Gastroesophageal sphincter (tissue), 4 donors: Measurements from ENCODE around the gene ZFHX3. TPM values are rescaled to one million over a fixed set of nuclear protein-coding genes. Genes with fewer than 3 reads are reported as not detected.
A peak's percentile ranks its signal among the peaks of the same experiment; 100 is the strongest.

Experiments used
- ATAC-seq: fragments of 150-250 bp; one replicate; pipeline ENCODE4 v1.9.1; 2016; ENCODE audit warnings: mild to moderate bottlenecking, moderate library complexity
- H3K27ac ChIP-seq, 4 donors: fragments of 200-600 bp; sonication (generic) in 3 of 4; 1 replicate in 3 of 4; 2 replicates in 1 of 4; pipeline ENCODE4 v1.5.1; 2016 to 2019
- H3K27me3 ChIP-seq: fragments of 200-600 bp; sonication (generic); one replicate; pipeline ENCODE4 v1.5.1; 2019
- H3K36me3 ChIP-seq, 2 donors: fragments of 200-600 bp; sonication (generic); one replicate each; pipeline ENCODE4 v1.5.1; 2019; ENCODE audit warnings: control low read depth in 1 of 2
- H3K4me1 ChIP-seq, 3 donors: fragments of 200-600 bp; sonication (generic); 1 replicate in 2 of 3; 2 replicates in 1 of 3; pipeline ENCODE4 v1.5.1; 2016 to 2019; ENCODE audit warnings: control low read depth in 2 of 3
- H3K4me3 ChIP-seq, 2 donors: fragments of 200-600 bp; sonication (generic); one replicate each; pipeline ENCODE4 v1.5.1; 2019; ENCODE audit warnings: mild to moderate bottlenecking in 1 of 2, moderate library complexity in 1 of 2
- H3K9me3 ChIP-seq, 3 donors: fragments of 200-600 bp; sonication (generic); one replicate each; pipeline ENCODE4 v1.5.1; 2017 to 2019; ENCODE audit warnings: control low read depth in 2 of 3
- CTCF ChIP-seq, 4 experiments: fragments of 200-600 bp in 2 of 4; fragments of 450-650 bp in 2 of 4; sonication (generic) in 1 of 4; IDR thresholded peaks; one replicate each; pipeline ENCODE4 v1.5.1; 2017 to 2019; ENCODE audit warnings: antibody characterized with exemption in 4 of 4, mild to moderate bottlenecking in 2 of 4, moderate library complexity in 2 of 4
- EP300 ChIP-seq: sonication (generic); formaldehyde crosslinking; IDR thresholded peaks from one replicate; pipeline ENCODE4 v1.6.1; 2017; ENCODE audit warnings: antibody characterized with exemption, mild to moderate bottlenecking
- POLR2A ChIP-seq, 2 donors: fragments of 450-650 bp; IDR thresholded peaks; one replicate each; pipeline ENCODE4 v1.6.1; 2017; ENCODE audit warnings: antibody characterized with exemption in 2 of 2, mild to moderate bottlenecking in 2 of 2, moderate library complexity in 1 of 2
- POLR2AphosphoS5 ChIP-seq: sonication (generic); formaldehyde crosslinking; IDR thresholded peaks from one replicate; pipeline ENCODE4 v1.6.1; 2017; ENCODE audit warnings: antibody characterized with exemption
- WGBS, 2 donors: methylation state at CpG; one replicate each; pipeline ENCODE4 v1.1.5; 2018; ENCODE audit warnings: low coverage in 1 of 2; 5-methylcytosine and 5-hydroxymethylcytosine counted together
- total RNA-seq, 4 donors: library from RNA; depleted of rRNA; stranded (reverse); fragments of >200 nt; gene quantifications; one replicate each; pipeline ENCODE4 v1.1.0, GENCODE V29; 2016

ZFHX3 gene
- total RNA-seq, 4 donors from 2014 or later: 24.0 to 47.1 (median 29.5) TPM

GRCh38 chr16:72846594-72846993 is 201.3 kb downstream of the ZFHX3 start:
- no peaks in the 10 kb centered on the region for H3K27me3 ChIP-seq
- no peaks in the 10 kb centered on the region for H3K36me3 ChIP-seq
- 91% methylated on average over 4 of the region's 8 CpGs; no CpG with 5 or more reads in 1 of the 2 donors for WGBS, 2 donors
- TF ChIP-seq CTCF (IDR thresholded peaks at IDR 0.05): no peak
- no peak for TF ChIP-seq POLR2AphosphoS5
- TF ChIP-seq EP300: no peak
- TF ChIP-seq POLR2A (IDR thresholded peaks at IDR 0.05): no peak
- peak overlapping the region in 1 of 4 donors; percentile 77 for H3K27ac ChIP-seq
- no peak for ATAC-seq
- no peak overlapping the region for H3K4me3 ChIP-seq
- H3K4me1 ChIP-seq: peaks cover 3 to 64% (median 15%) of the 10 kb centered on the region in 3 donors
- H3K9me3 ChIP-seq: no peaks in the 10 kb centered on the region

DNA sequence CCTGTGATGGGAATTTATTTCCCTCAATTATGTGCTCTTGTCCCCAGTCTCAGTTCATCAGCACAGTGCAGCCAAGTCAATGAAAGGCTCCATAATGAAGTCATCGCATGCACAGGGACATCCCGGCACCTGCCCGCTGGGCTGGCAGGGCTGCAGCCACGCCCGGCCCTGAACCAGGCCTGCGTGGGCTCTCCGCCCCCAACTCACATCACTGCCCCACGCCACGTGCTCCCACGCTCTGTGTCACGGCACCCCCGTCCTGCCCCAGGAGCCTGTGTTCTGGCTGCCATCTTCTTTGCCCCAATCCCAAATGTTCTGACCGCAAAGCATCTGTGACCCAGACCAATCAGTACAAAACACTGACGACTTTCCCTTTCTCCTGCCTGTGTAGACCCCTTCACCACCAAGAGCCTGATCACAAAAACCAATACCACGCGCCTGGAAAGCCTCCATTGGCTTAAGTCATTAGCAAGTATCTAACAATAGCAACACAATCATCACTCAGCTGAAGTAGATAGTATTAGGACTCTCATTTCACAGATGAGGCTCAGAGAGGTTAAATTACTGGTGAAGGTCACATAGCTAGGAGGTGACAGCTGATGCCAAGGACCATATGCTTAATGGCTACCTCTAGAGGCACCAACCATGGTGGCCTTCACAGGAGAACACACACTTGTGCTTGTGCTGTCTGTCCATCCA is 202.5 kb downstream of the ZFHX3 start:
- peaks cover 3 to 64% (median 9%) of the 10 kb centered on the region in 3 donors for H3K4me1 ChIP-seq
- no peak overlapping the region for H3K4me3 ChIP-seq
- TF ChIP-seq POLR2A (IDR thresholded peaks at IDR 0.05) (no peak), EP300 (no peak), POLR2AphosphoS5 (no peak), CTCF (IDR thresholded peaks at IDR 0.05) (no peak)
- WGBS, 2 donors: 98 to 100% methylated on average over 3 to 10 of the region's 16 CpGs
- no peaks in the 10 kb centered on the region for H3K27me3 ChIP-seq
- ATAC-seq: no peak
- H3K27ac ChIP-seq: no peak overlapping the region
- H3K9me3 ChIP-seq: no peaks in the 10 kb centered on the region
- no peaks in the 10 kb centered on the region for H3K36me3 ChIP-seq

DNA sequence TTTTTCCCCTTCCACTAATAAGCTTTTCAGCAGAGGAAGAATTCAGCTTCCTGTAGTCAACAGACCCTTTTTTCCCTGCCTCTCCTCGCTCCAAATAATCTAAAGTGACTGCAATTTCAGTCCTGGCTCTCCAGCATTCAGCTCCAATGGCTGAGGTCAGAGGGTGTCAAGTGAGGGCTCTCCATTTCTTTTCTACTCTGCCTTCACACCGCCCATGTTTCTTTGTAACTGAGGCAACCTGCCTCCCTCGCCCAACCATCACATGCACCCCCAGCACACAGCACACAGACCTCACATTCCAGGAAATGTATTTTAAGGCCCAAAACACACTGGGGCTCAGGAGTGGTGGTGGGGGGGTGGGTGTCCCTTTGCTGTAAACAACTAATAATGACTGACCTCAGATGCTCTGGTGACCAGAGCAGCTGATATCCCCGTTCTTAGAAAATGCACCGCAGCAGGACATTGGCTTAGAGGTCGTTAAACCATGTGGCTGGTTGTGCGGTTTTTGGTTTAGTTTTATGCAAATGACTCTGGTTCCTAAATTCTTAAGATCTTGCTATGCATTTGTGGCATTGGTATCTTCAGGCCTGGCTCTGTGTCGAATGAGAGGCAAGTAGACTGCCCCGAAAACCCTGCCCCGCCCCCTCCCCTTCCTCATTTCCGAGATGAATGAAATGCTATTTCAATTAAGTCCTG is 203.6 kb downstream of the ZFHX3 start:
- no peak for ATAC-seq
- no peaks in the 10 kb centered on the region for H3K9me3 ChIP-seq
- H3K36me3 ChIP-seq: no peaks in the 10 kb centered on the region
- H3K27me3 ChIP-seq: no peaks in the 10 kb centered on the region
- H3K4me3 ChIP-seq: no peak overlapping the region
- peaks cover 3 to 56% (median 5%) of the 10 kb centered on the region in 3 donors for H3K4me1 ChIP-seq
- no peak overlapping the region for H3K27ac ChIP-seq
- TF ChIP-seq CTCF (IDR thresholded peaks at IDR 0.05): no peak
- no peak for TF ChIP-seq POLR2AphosphoS5
- TF ChIP-seq POLR2A (IDR thresholded peaks at IDR 0.05): no peak
- TF ChIP-seq EP300: no peak
- WGBS, 2 donors: 75 to 82% methylated on average over 9 to 10 of the region's 11 CpGs

- Histone ChIP-seq H3K36me3 (no peaks in the 10 kb centered on the region), H3K27ac (no peak overlapping the region), H3K9me3 (no peaks in the 10 kb centered on the region), H3K4me1 (peaks cover 0 to 47% (median 0%) of the 10 kb centered on the region in 3 donors), H3K27me3 (no peaks in the 10 kb centered on the region), H3K4me3 (no peak overlapping the region)
- ATAC-seq: no peak
- 67 to 78% methylated on average over 3 of the region's 3 CpGs for WGBS, 2 donors
- TF ChIP-seq POLR2A (IDR thresholded peaks at IDR 0.05) (no peak), CTCF (IDR thresholded peaks at IDR 0.05) (no peak), POLR2AphosphoS5 (no peak), EP300 (no peak)
Measured at GRCh38 chr16:72841506-72841905, 206.4 kb downstream of the ZFHX3 start.
